Activated CD4-positive, alpha-beta T cell treated with anti-CD3 and anti-CD28 coated beads for 4 hours (primary cell): Measurements from ENCODE around the gene ARSG.
A peak's percentile ranks its signal among the peaks of the same experiment; 100 is the strongest.

ENCODE experiments used
- DNase-seq, 2 donors: peaks; one replicate each; pipeline ENCODE4 v3.0.0-alpha.2; 2020

Gene ARSG

GRCh38 chr17:68457168-68457538 is 165.9 kb downstream of the ARSG start, which contains the start of gene WIPI1:
WIPI1 (minus strand) TSS chr17:68457496; CDS start chr17:68457421, 75 bp downstream.
- no peak for DNase-seq

- peak; percentile 96 to 98 for DNase-seq
Measured at GRCh38 chr17:68457539-68458259, 166.4 kb downstream of the ARSG start.

GRCh38 chr17:68458260-68459036 is 167.2 kb downstream of the ARSG start:
- DNase-seq: no peak

- DNase-seq: no peak
Measured at GRCh38 chr17:68459037-68459639, 167.8 kb downstream of the ARSG start.

GRCh38 chr17:68460146-68460545 is 168.9 kb downstream of the ARSG start:
- DNase-seq: no peak

GRCh38 chr17:68460715-68461114 is 169.4 kb downstream of the ARSG start:
- DNase-seq: no peak

- no peak for DNase-seq
Measured at GRCh38 chr17:68461122-68461539, 169.8 kb downstream of the ARSG start.

- peak in 1 of 2 donors; percentile 44 for DNase-seq
Measured at GRCh38 chr17:68461589-68461988, 170.3 kb downstream of the ARSG start.

GRCh38 chr17:68462381-68463210 is 171.3 kb downstream of the ARSG start:
- peak; percentile 73 to 79 for DNase-seq

- no peak for DNase-seq
Measured at GRCh38 chr17:68463211-68464019, 172.1 kb downstream of the ARSG start.

GRCh38 chr17:68468334-68468733 is 177.0 kb downstream of the ARSG start:
- DNase-seq: no peak

GRCh38 chr17:68468788-68469187 is 177.5 kb downstream of the ARSG start:
- no peak for DNase-seq
